CD4-positive, alpha-beta T cell treated with Interleukin-21 for 1 hour (primary cell): Measurements from ENCODE around the gene CAVIN1.
"Not testable (repeated sequence)": the region's sequence is repeated elsewhere in the genome, so short reads cannot be mapped to it uniquely, and the experiment has no call there.

ENCODE experiments used
- DNase-seq: peaks from one replicate; pipeline ENCODE4 v3.0.0-alpha.2; 2020

The CAVIN1 gene

DNA sequence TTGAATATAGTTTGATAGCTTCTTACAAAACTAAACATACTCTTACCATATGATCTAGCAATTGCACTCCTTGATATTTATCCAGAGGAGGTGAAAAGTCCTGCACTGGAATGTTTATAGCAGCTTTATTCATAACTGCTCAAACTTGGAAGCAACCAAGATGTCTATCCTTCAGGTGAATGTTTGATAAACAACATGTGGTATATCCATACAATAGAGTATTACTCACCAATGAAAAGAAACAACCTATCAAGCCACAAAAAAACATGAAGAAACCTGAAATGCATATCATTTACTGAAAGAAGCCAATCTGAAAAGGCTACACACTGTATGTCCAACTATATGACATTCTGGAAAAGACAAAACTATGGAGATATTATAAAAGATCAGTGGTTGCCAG, 50.9 kb downstream of the CAVIN1 start:
- no peak for DNase-seq

GRCh38 chr17:42368797-42369561, 54.1 kb downstream of the CAVIN1 start:
- DNase-seq, result not testable (repeated sequence)

DNA sequence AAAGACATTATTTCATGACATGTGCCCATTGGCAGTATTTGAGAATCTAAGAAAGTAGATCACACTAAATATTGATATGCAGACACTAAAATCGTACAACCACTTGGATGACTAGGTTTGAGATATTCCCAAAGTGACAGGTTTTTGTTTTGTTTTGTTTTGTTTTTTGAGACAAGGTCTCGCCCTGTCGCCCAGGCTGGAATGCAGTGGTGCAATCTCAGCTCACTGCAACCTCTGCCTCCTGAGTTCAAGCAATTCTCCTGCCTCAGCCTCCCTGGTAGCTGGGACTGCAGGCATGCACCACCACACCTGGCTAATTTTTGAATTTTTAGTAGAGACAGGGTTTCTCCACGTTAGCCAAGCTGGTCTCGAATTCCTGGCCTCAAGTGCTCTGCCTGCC, 54.7 kb downstream of the CAVIN1 start:
- not testable (repeated sequence) for DNase-seq

DNA sequence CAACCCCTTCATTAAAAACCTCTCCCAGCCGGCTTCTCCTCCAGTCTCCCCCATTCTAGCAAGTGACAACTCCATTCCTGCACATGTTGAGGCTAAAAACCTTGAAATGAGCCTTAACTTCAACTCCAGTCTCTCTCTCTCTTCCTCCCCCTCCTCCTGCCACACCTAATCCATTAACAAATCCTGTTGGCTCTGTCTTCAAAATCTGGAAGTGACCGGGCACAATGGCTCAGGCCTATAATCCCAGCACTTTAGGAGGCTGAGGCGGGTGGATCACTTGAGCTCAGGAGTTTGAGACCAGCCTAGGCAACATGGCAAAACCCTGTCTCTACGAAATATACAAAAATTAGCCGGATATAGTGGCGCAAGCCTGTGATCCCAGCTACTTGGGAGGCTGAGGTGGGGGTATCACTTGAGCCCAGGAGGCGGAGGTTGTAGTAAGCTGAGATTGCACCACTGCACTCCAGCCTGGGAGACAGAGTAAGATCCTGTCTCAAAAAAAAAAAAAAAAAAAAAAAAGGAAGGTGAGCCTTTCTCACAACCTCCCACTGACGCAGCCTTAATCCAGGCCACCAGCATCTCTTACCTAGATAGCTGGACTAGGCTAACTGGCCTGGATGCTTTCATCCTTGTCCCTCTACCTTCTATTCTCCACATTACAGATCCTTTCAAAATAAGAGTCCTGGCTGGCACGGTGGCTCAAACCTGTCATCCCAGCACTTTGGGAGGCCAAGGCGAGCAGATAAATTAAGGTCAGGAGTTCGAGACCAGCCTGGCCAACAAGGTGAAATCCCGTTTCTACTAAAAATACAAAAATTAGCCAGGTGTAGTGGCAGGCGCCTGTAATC, 56.7 kb downstream of the CAVIN1 start:
- DNase-seq, result not testable (repeated sequence)

DNA sequence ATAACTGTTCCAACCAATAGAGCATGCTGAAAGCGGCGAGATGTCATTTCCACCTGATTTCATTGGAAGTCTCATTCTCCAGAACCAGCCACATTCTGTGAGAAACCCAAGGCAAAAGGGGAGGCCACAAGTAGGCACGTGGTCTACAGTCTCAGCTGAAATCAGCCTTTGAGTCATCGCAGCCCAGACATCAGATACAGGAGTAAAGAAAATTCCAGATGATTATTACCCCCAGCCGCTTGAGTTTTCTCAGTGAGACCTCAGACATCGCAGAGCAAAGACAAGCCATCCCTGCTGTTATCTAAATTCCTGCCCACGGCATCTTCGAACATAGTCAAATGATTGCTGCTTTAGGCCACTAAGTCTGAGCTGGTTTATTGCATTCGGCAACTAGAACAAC, 57.9 kb downstream of the CAVIN1 start:
- no peak for DNase-seq

- no peak for DNase-seq
Measured at GRCh38 chr17:42363767-42364585, 59.1 kb downstream of the CAVIN1 start.

GRCh38 chr17:42363231-42363630, 59.8 kb downstream of the CAVIN1 start:
- no peak for DNase-seq

DNA sequence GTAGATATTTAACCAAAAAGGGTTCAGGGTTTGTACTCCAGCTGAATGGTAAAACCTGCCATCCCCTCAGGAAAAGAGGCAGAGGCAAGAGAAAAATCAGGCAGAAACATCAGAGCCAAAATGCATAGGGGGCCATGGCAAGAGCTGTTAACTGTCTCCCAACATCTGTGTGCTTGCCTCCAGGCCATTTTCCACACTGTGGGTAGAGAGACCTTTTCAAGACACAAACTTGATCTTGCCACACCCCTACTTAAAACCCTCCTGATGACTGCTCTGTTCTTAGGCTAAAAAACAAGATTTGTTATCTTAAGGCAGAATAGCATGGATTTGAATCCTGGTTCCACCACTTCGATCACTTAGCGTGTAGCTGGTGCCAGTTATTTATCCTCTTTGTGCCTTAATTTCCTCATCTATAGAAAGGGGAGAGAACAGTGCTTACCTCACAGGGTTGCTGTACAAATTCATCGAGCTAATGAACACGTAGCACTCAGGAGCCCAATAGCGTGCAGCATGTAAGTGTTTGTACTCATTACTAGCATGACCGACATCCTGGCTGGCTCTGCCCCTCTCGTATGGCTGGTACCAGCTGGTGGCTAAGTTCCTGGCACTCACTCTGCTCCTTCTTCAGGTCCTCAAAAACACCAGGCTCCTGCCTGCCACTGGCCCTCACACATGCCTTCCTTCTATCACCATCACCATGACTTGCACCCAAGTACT, 60.7 kb downstream of the CAVIN1 start:
- no peak for DNase-seq

GRCh38 chr17:42361781-42362186, 61.3 kb downstream of the CAVIN1 start:
- peak; percentile 46 for DNase-seq

- DNase-seq, result not testable (repeated sequence)
Measured at GRCh38 chr17:42360388-42360787, 62.7 kb downstream of the CAVIN1 start.

DNA sequence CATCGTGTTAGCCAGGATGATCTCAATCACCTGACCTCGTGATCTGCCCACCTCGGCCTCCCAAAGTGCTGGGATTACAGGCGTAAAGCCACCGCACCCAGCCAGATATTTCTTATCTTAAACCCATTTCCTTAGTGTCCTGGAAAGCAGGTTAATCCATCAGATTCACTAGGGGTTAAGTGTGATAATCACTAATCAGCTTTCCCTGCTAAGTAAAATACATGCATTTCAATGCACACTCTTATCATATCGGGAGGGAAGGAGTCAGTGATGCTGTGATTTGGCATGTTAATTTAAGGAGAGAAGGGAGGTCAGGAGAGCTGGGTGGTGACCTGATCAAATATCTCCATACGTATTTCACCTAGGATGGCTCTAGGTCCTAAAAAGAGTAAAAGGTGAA, 63.9 kb downstream of the CAVIN1 start:
- no peak for DNase-seq

GRCh38 chr17:42358434-42358833, 64.6 kb downstream of the CAVIN1 start:
- DNase-seq, result no peak

DNA sequence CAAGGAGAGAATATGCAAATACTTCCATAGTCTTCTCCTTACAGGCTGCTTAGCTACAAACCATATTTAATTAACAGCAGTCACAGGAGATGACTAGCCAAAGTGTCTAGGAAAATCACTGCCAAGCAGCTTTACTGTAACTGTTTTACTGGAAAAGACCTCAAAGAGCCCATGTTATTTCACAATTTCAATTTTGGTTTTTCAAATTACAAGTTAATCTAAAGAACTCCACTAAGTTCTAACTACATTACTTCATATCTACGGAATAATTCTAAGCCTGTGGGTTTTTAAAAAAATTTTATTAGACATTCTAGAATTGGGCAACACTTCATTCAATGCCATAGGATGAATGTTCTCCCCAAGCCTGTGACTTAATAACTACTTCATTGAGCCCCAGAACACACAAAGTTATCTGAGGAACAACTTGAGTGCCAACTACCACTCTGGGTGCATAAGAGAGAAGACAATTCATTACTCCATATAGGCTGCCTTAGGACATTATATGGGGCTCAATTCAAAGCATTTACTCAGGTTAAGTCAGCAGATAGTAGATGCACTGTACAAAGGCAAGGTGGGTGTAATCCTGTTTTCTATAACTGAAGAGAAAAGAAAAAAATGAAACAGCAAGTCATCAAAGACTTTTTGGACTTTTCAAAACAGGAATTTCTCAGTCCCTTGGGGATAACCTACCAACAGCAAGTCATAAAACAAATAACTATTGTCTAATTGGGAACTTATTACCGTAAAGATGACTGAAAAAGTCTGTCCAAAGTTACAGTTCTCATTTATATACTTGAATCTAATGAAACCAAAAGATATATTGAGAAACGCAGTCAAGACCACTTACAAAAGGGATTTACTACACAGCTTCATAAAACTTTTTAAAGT, 67.9 kb downstream of the CAVIN1 start:
- no peak for DNase-seq
